ENCODE measurements around the gene CCR4. TPM values are rescaled to one million over a fixed set of nuclear protein-coding genes. Genes with fewer than 3 reads are reported as not detected.

Gene CCR4
- polyA plus RNA-seq, 2 of the 4 experiments (the other 2 are of a cell fraction): not detected

- Histone ChIP-seq H3K4me2 (no peak overlapping the region), H3K4me3 (no peak overlapping the region), H3K9me3 (no peaks in the 10 kb centered on the region), H3K27ac (no peak overlapping the region), H3K4me1 (no peaks in the 10 kb centered on the region)
- no peak for FAIRE-seq
- DNase-seq (ENCODE audit: low read depth in 1 of 2, low spot score in 1 of 2): no peak
- ChIA-PET CTCF (interaction anchor here (0.9 to 1.5 kb wide), 3 partner anchors 23 to 86 kb away, joined by 3 to 6 read pairs (median 3); no protein-coding TSS in a partner anchor), POLR2A (no interaction called here)
- 53% methylated on average over 6 of the region's 6 CpGs for WGBS (ENCODE audit: missing lambda C conversion rate)
- no peak for TF ChIP-seq TP53 (CRISPR knock-in tag; IDR thresholded peaks at IDR 0.05)
- TF ChIP-seq ZNF302 (CRISPR knock-in tag; IDR thresholded peaks at IDR 0.05): no peak
- no peak for TF ChIP-seq RNF2 (IDR thresholded peaks at IDR 0.05; ENCODE audit: borderline replicate concordance, low read depth)
- no peak for TF ChIP-seq KDM1A (IDR thresholded peaks at IDR 0.05; ENCODE audit: low read depth)
- no peak for TF ChIP-seq RCOR1 (IDR thresholded peaks at IDR 0.05; ENCODE audit: low read depth, low read length)
- TF ChIP-seq NPAS2 (CRISPR knock-in tag; IDR thresholded peaks at IDR 0.05; ENCODE audit: borderline replicate concordance): no peak
- no peak for TF ChIP-seq PBX3 (IDR thresholded peaks at IDR 0.05)
- TF ChIP-seq MAFK (IDR thresholded peaks at IDR 0.05; ENCODE audit: partially characterized antibody): no peak
- no peak for TF ChIP-seq E2F6 (IDR thresholded peaks at IDR 0.05; ENCODE audit: borderline replicate concordance, low read depth)
- no peak for TF ChIP-seq POLR2A (IDR thresholded peaks at IDR 0.05; ENCODE audit: low read length)
- TF ChIP-seq ESRRA (IDR thresholded peaks at IDR 0.05; ENCODE audit: borderline replicate concordance, low read length): no peak
- TF ChIP-seq EHF (CRISPR knock-in tag; IDR thresholded peaks at IDR 0.05): no peak
- no peak for TF ChIP-seq EHMT2 (IDR thresholded peaks at IDR 0.05; ENCODE audit: low read depth)
- no peak for TF ChIP-seq HEYL (CRISPR knock-in tag; IDR thresholded peaks at IDR 0.05)
- TF ChIP-seq NFE2L2 (conservative IDR thresholded peaks at IDR 0.05; ENCODE audit: low read length): no peak
- TF ChIP-seq CEBPB (IDR thresholded peaks at IDR 0.05): no peak
- TF ChIP-seq RFX5 (IDR thresholded peaks at IDR 0.05): no peak
- no peak for TF ChIP-seq HOXA7 (CRISPR knock-in tag; IDR thresholded peaks at IDR 0.05)
- no peak for TF ChIP-seq CTCF (IDR thresholded peaks at IDR 0.05)
- no peak; a peak in 1 of 6 replicates for ATAC-seq
These were observed 37.7 kb downstream of the CCR4 start for GRCh38 chr3:32989171-32989570.

GRCh38 chr3:32990116-32990515 lies 38.7 kb downstream of the CCR4 start:
- H3K4me2 ChIP-seq: no peak overlapping the region
- no peak overlapping the region for H3K27ac ChIP-seq
- CTCF ChIA-PET: interaction anchor here (0.9 kb wide), 1 partner anchor 87 kb away, joined by 3 read pairs; no protein-coding TSS in a partner anchor
- WGBS (ENCODE audit: missing lambda C conversion rate): 83% methylated on average over 2 of the region's 2 CpGs
- H3K4me3 ChIP-seq: no peak overlapping the region
- POLR2A ChIA-PET: no interaction called here
- DNase-seq (ENCODE audit: low read depth in 1 of 2, low spot score in 1 of 2) (no peak), ATAC-seq (no peak), FAIRE-seq (no peak)
- no peak for TF ChIP-seq PHF8 (IDR thresholded peaks at IDR 0.05; ENCODE audit: borderline replicate concordance, low read depth)
- TF ChIP-seq RFX5 (IDR thresholded peaks at IDR 0.05): no peak
- no peak for TF ChIP-seq HDAC2 (IDR thresholded peaks at IDR 0.05)
- TF ChIP-seq BHLHE40 (IDR thresholded peaks at IDR 0.05; ENCODE audit: low read depth, low read length): no peak
- TF ChIP-seq MYC (IDR thresholded peaks at IDR 0.05; ENCODE audit: borderline replicate concordance, low read length): no peak
- TF ChIP-seq BCL3 (IDR thresholded peaks at IDR 0.05): no peak
- no peak for TF ChIP-seq FOXS1 (CRISPR knock-in tag; IDR thresholded peaks at IDR 0.05)
- no peak for TF ChIP-seq HEYL (CRISPR knock-in tag; IDR thresholded peaks at IDR 0.05)
- no peak for TF ChIP-seq ZC3H11A (IDR thresholded peaks at IDR 0.05)
- TF ChIP-seq NPAS2 (CRISPR knock-in tag; IDR thresholded peaks at IDR 0.05; ENCODE audit: borderline replicate concordance): no peak
- TF ChIP-seq ZNF302 (CRISPR knock-in tag; IDR thresholded peaks at IDR 0.05): no peak
- no peak for TF ChIP-seq KDM1A (IDR thresholded peaks at IDR 0.05; ENCODE audit: low read depth)
- no peak for TF ChIP-seq HOXB13 (CRISPR knock-in tag; IDR thresholded peaks at IDR 0.05; ENCODE audit: low read depth)
- no peak for TF ChIP-seq EHMT2 (IDR thresholded peaks at IDR 0.05; ENCODE audit: low read depth)
- TF ChIP-seq JUN (IDR thresholded peaks at IDR 0.05): no peak
- no peaks in the 10 kb centered on the region for H3K9me3 ChIP-seq
- H3K4me1 ChIP-seq: no peaks in the 10 kb centered on the region
